Measurements from ENCODE around the gene HOXC9. TPM values are rescaled to one million over a fixed set of nuclear protein-coding genes. Genes with fewer than 3 reads are reported as not detected.

The HOXC9 gene
- polyA plus RNA-seq, 4 donors: 15.7 to 31.8 (median 27.1) TPM

GRCh38 chr12:54049108-54049507 lies 49.1 kb downstream of the HOXC9 start:
- DNase-seq (ENCODE audit: low read depth in 4 of 4, low spot score in 3 of 4): no peak

- DNase-seq (ENCODE audit: low read depth in 4 of 4, low spot score in 3 of 4): no peak
Measured at GRCh38 chr12:54050482-54050810, 50.5 kb downstream of the HOXC9 start.

- DNase-seq (ENCODE audit: low read depth in 4 of 4, low spot score in 3 of 4): no peak
Measured at GRCh38 chr12:54051026-54051842, 51.3 kb downstream of the HOXC9 start.

GRCh38 chr12:54051874-54052437 lies 52.0 kb downstream of the HOXC9 start:
- DNase-seq (ENCODE audit: low read depth in 4 of 4, low spot score in 3 of 4): no peak

- DNase-seq (ENCODE audit: low read depth in 4 of 4, low spot score in 3 of 4): no peak
Measured at GRCh38 chr12:54052438-54053002, 52.6 kb downstream of the HOXC9 start.

Other genes with a start within 250 kb of the HOXC9 start
- gene CISTR, start 248.2 kb upstream of the HOXC9 start, polyA plus RNA-seq (ENCODE audit: insufficient read length in 4 of 4): not detected
- not detected for gene HOXC13, start 61.3 kb upstream of the HOXC9 start, polyA plus RNA-seq (ENCODE audit: insufficient read length in 4 of 4)
- gene HOXC12, start 45.3 kb upstream of the HOXC9 start, polyA plus RNA-seq (ENCODE audit: insufficient read length in 4 of 4): under 1 TPM in 1 of 4 donors, not detected in 3; 0.04 TPM
- gene HOXC11, start 27.0 kb upstream of the HOXC9 start, polyA plus RNA-seq (ENCODE audit: insufficient read length in 4 of 4): 1 to 10 TPM; 1.6 to 3.9 (median 3.3) TPM
- gene HOTAIR, start 25.2 kb upstream of the HOXC9 start, polyA plus RNA-seq (ENCODE audit: insufficient read length in 4 of 4): 1 to 10 TPM; 1.3 to 2.9 (median 2.6) TPM
- gene HOXC10, start 15.0 kb upstream of the HOXC9 start, polyA plus RNA-seq (ENCODE audit: insufficient read length in 4 of 4): 100 to 1,000 TPM in 1 of 4 donors, 10 to 100 TPM in 3; 62.0 to 114 (median 71.7) TPM
- gene HOXC8, start 8.8 kb downstream of the HOXC9 start, polyA plus RNA-seq (ENCODE audit: insufficient read length in 4 of 4): 10 to 100 TPM in 2 of 4 donors, 1 to 10 TPM in 2; 8.9 to 23.3 (median 12.0) TPM
- 10 to 100 TPM; 32.8 to 90.5 (median 41.9) TPM for gene HOXC6, start 28.3 kb downstream of the HOXC9 start, polyA plus RNA-seq (ENCODE audit: insufficient read length in 4 of 4)
- 1 to 10 TPM; 1.5 to 7.8 (median 3.0) TPM for gene HOXC5, start 32.9 kb downstream of the HOXC9 start, polyA plus RNA-seq (ENCODE audit: insufficient read length in 4 of 4)
- 100 to 1,000 TPM in 1 of 4 donors, 10 to 100 TPM in 3; 49.4 to 136 (median 65.6) TPM for gene HOXC4, start 53.7 kb downstream of the HOXC9 start, polyA plus RNA-seq (ENCODE audit: insufficient read length in 4 of 4)
- gene SMUG1, start 188.8 kb downstream of the HOXC9 start, polyA plus RNA-seq (ENCODE audit: insufficient read length in 4 of 4): 10 to 100 TPM; 22.8 to 41.4 (median 32.8) TPM

Data from left renal pelvis (tissue), 4 donors.